ENCODE results near the gene AXL.
"Not testable (repeated sequence)": the region's sequence is repeated elsewhere in the genome, so short reads cannot be mapped to it uniquely, and the experiment has no call there.

AXL gene

DNA sequence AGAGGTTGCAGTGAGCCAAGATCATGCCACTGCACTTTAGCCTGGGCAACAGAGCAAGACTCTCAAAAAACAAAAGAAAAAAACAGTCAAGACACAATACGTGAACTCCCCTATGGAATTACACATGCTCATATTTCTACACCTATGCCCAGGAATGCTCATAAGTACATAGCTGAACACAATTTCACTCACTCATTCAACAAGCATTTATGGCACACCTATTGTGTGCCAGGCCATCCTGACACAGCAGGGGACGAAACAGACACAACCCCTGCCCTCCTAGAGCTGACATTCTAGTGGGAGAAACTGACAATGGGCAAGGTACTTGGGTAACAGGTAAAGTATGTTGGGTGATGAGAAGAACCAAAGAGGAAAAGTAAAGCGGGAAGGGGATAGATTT is 9.5 kb downstream of the AXL start:
- no peak overlapping the region for H3K4me3 ChIP-seq (ENCODE audit: low read length)
- no peaks in the 10 kb centered on the region for H3K4me1 ChIP-seq (ENCODE audit: low read length)
- no peaks in the 10 kb centered on the region for H4K20me1 ChIP-seq (ENCODE audit: insufficient read depth, low read length)
- H3K9me3 ChIP-seq (ENCODE audit: insufficient read depth, low read length), result no peaks in the 10 kb centered on the region
- H3K4me2 ChIP-seq (ENCODE audit: low read length), result no peak overlapping the region
- H3K9ac ChIP-seq (ENCODE audit: low read length), result no peak overlapping the region
- no peak for TF ChIP-seq EZH2phosphoT487 (IDR thresholded peaks at IDR 0.05; ENCODE audit: low read depth)
- TF ChIP-seq, protein P1, sequence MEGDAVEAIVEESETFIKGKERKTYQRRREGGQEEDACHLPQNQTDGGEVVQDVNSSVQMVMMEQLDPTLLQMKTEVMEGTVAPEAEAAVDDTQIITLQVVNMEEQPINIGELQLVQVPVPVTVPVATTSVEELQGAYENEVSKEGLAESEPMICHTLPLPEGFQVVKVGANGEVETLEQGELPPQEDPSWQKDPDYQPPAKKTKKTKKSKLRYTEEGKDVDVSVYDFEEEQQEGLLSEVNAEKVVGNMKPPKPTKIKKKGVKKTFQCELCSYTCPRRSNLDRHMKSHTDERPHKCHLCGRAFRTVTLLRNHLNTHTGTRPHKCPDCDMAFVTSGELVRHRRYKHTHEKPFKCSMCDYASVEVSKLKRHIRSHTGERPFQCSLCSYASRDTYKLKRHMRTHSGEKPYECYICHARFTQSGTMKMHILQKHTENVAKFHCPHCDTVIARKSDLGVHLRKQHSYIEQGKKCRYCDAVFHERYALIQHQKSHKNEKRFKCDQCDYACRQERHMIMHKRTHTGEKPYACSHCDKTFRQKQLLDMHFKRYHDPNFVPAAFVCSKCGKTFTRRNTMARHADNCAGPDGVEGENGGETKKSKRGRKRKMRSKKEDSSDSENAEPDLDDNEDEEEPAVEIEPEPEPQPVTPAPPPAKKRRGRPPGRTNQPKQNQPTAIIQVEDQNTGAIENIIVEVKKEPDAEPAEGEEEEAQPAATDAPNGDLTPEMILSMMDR (IDR thresholded peaks at IDR 0.05; ENCODE audit: low read depth, low read length), result no peak
- no peak overlapping the region for H2AFZ ChIP-seq (ENCODE audit: low read depth, low read length)
- H3K36me3 ChIP-seq (replicated peaks; ENCODE audit: low read depth, low read length), result no peaks in the 10 kb centered on the region
- H3K79me2 ChIP-seq (ENCODE audit: low read length), result no peaks in the 10 kb centered on the region
- no peaks in the 10 kb centered on the region for H3K27me3 ChIP-seq (ENCODE audit: low read depth, low read length)
- H3K27ac ChIP-seq (ENCODE audit: low read length), result no peak overlapping the region

DNA sequence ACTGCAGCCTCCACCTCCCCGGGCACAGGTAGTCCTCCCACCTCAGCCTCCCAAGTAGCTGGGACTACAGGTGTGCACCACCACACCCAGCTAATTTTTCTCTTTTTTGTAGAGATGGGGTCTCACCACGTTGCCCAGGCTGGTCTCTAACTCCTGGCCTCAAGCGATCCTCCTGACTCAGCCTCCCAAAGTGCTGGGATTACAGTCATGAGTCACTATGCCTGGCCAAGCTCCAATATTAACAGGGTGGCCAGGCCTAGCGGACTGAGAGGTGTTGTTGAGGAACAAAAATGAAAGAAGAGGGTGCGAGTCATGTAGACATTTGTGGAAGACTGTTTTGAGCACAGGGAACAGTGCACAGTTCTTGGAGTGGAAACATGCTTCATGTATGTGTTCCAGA is 10.3 kb downstream of the AXL start:
- not testable (repeated sequence) for H3K9ac ChIP-seq (ENCODE audit: low read length); H3K36me3 ChIP-seq (replicated peaks; ENCODE audit: low read depth, low read length); H4K20me1 ChIP-seq (ENCODE audit: insufficient read depth, low read length); H3K79me2 ChIP-seq (ENCODE audit: low read length); H3K9me3 ChIP-seq (ENCODE audit: insufficient read depth, low read length); H3K4me2 ChIP-seq (ENCODE audit: low read length); H3K27me3 ChIP-seq (ENCODE audit: low read depth, low read length); H3K4me3 ChIP-seq (ENCODE audit: low read length); H2AFZ ChIP-seq (ENCODE audit: low read depth, low read length); H3K27ac ChIP-seq (ENCODE audit: low read length); H3K4me1 ChIP-seq (ENCODE audit: low read length)

DNA sequence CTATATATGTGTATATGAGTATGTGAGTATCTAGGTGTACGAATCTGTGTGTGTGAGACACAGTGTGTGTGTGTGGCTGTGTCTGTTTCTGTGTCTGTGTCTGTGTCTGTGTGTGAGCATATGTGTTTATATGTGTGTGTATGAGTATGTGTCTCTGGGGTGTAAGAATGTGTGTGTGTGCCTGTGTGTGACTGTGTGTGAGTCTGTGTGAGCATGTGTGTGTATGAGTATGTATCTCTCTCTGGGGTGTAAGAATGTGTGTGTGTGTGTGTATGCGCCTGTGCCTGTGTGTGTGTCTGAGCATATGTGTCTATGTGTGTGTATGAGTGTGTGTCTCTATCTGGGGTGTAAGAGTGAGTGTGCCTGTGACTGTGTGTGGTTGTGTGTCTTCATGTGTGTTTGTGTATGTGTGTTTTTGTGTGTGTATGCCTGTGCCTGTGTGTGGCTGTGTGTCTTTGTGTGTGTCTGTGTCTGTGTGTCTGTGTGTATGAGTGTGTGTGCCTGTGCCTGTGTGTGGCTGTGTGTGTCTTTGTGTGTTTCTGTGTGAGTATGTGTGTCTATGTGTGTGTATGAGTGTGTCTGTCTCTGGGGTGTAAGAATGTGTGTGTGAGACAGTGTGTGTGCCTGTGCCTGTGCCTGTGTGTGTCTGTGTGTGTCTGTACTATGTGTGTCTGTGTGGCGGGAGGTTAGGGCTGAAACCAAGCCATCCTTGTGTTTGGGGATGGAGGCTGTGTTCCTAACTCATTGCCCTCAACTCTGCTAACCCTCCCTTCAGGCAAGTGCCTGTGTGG is 11.2 kb downstream of the AXL start:
- Histone ChIP-seq H4K20me1 (ENCODE audit: insufficient read depth, low read length) (no peaks in the 10 kb centered on the region), H3K9me3 (ENCODE audit: insufficient read depth, low read length) (no peaks in the 10 kb centered on the region), H3K4me1 (ENCODE audit: low read length) (no peaks in the 10 kb centered on the region; the same call in 1 of the 2 replicates), H3K4me3 (ENCODE audit: low read length) (no peak overlapping the region), H3K79me2 (ENCODE audit: low read length) (no peaks in the 10 kb centered on the region), H3K36me3 (replicated peaks; ENCODE audit: low read depth, low read length) (no peaks in the 10 kb centered on the region), H3K4me2 (ENCODE audit: low read length) (no peak overlapping the region), H2AFZ (ENCODE audit: low read depth, low read length) (no peak overlapping the region), H3K9ac (ENCODE audit: low read length) (no peak overlapping the region), H3K27ac (ENCODE audit: low read length) (no peak overlapping the region), H3K27me3 (ENCODE audit: low read depth, low read length) (no peaks in the 10 kb centered on the region)
- TF ChIP-seq EZH2phosphoT487 (IDR thresholded peaks at IDR 0.05; ENCODE audit: low read depth), result no peak

GRCh38 chr19:41232686-41233085 is 13.7 kb downstream of the AXL start:
- Histone ChIP-seq H3K36me3 (replicated peaks; ENCODE audit: low read depth, low read length) (no peaks in the 10 kb centered on the region), H3K4me2 (ENCODE audit: low read length) (no peak overlapping the region)

DNA sequence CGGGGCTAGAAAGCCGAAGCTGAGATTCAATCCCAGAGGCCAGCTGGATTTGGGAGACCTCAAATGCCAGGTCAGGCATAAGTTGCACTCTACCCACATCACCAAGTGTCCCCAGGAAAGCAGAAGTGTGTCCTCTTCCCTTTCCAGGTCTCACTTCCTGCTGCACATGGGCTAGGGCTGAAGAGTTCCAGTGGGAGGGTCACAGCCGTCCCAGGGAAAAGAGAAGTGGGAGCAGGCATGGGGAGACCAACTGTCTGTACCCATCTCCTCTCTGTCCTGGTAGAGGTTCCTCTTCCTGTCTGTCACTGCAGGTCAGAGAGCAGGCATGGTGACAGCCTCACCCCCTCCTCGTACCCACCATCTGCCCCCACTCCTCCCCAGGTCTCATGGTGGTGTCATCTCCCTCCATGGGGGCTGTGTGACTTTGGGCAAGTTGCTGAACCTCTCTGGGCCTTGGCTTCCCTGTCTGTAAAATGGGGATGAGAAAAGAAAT is 14.8 kb downstream of the AXL start:
- Histone ChIP-seq H3K4me3 (ENCODE audit: low read length) (no peak overlapping the region), H4K20me1 (ENCODE audit: insufficient read depth, low read length) (no peaks in the 10 kb centered on the region), H3K79me2 (ENCODE audit: low read length) (no peaks in the 10 kb centered on the region)

More at GRCh38 chr19:41232686-41233085, 13.7 kb downstream of the AXL start:
- no peak for TF ChIP-seq EZH2phosphoT487 (IDR thresholded peaks at IDR 0.05; ENCODE audit: low read depth)
- TF ChIP-seq, protein P1 (IDR thresholded peaks at IDR 0.05; ENCODE audit: low read depth, low read length), result no peak
- Histone ChIP-seq H3K27ac (ENCODE audit: low read length) (no peak overlapping the region), H3K4me3 (ENCODE audit: low read length) (no peak overlapping the region), H4K20me1 (ENCODE audit: insufficient read depth, low read length) (no peaks in the 10 kb centered on the region), H3K4me1 (ENCODE audit: low read length) (no peaks in the 10 kb centered on the region; the same call in 1 of the 2 replicates), H3K9ac (ENCODE audit: low read length) (no peak overlapping the region), H3K27me3 (ENCODE audit: low read depth, low read length) (no peaks in the 10 kb centered on the region), H3K9me3 (ENCODE audit: insufficient read depth, low read length) (no peaks in the 10 kb centered on the region), H3K79me2 (ENCODE audit: low read length) (no peaks in the 10 kb centered on the region), H2AFZ (ENCODE audit: low read depth, low read length) (no peak overlapping the region)

More for the DNA sequence above, 14.8 kb downstream of the AXL start:
- H3K36me3 ChIP-seq (replicated peaks; ENCODE audit: low read depth, low read length), result no peaks in the 10 kb centered on the region
- H3K27me3 ChIP-seq (ENCODE audit: low read depth, low read length), result no peaks in the 10 kb centered on the region
- no peak overlapping the region for H3K9ac ChIP-seq (ENCODE audit: low read length)
- H3K9me3 ChIP-seq (ENCODE audit: insufficient read depth, low read length), result no peaks in the 10 kb centered on the region
- no peak overlapping the region for H2AFZ ChIP-seq (ENCODE audit: low read depth, low read length)
- no peaks in the 10 kb centered on the region; the same call in 1 of the 2 replicates for H3K4me1 ChIP-seq (ENCODE audit: low read length)
- H3K4me2 ChIP-seq (ENCODE audit: low read length), result no peak overlapping the region
- TF ChIP-seq, protein P1 (IDR thresholded peaks at IDR 0.05; ENCODE audit: low read depth, low read length), result no peak
- TF ChIP-seq EZH2phosphoT487 (IDR thresholded peaks at IDR 0.05; ENCODE audit: low read depth), result no peak
- H3K27ac ChIP-seq (ENCODE audit: low read length), result no peak overlapping the region

Measured in OCI-LY3 (cell line).